Measurements from ENCODE around the gene NIP7. TPM values are rescaled to one million over a fixed set of nuclear protein-coding genes. Genes with fewer than 3 reads are reported as not detected.

Gene NIP7
- total and polyA plus RNA-seq, 2 of the 8 experiments (the other 6 are each of a cell fraction or from before 2014, with no cell fraction given), result 14.5 to 52.2 TPM

DNA sequence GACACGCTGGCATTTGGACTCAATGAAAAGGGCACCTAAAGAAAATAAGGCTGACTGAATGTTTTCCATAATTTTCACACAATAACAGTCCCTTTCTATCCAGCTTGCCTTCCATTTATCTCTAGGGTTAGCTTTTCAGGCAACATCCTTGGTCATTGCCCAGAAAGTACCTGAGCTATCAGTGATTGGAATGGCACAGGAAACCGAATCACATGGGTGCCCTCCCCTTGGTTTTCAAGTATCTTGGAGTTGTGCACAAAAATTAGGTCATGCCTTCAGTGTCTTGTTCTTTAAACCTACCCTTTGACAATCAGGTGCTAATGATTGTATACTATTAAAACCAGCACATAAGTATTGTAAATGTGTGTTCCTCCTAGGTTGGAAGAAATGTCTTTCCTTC lies 31.7 kb upstream of the NIP7 start:
- Histone ChIP-seq H3K79me1 (ENCODE audit: low read depth, low read length) (no peaks in the 10 kb centered on the region), H3K14ac (ENCODE audit: insufficient read length) (no peak overlapping the region), H3K56ac (replicated peaks; ENCODE audit: insufficient read length, low read depth, low read length) (no peak overlapping the region), H2BK5ac (ENCODE audit: low read depth, low read length) (no peak overlapping the region), H3K9me3 (ENCODE audit: insufficient read depth in 2 of 2, low read depth in 1 of 2, low read length in 1 of 2) (no peaks in the 10 kb centered on the region), H4K5ac (ENCODE audit: insufficient read length, low read depth, low read length) (no peak overlapping the region), H3K4ac (replicated peaks; ENCODE audit: insufficient read length, low read depth, low read length) (no peak overlapping the region), H4K8ac (ENCODE audit: extremely low read depth, insufficient read depth, low read length) (no peak overlapping the region), H4K91ac (replicated peaks; ENCODE audit: insufficient read length, low read length) (no peak overlapping the region), H3K23me2 (ENCODE audit: low read depth, low read length) (0 out of 2 replicates have a peak, but pooled peaks cover 3% of the 10 kb centered on the region), H3K27me3 (replicated peaks in 1 of 4; ENCODE audit: control insufficient read depth in 3 of 4, extremely low read depth in 1 of 4, insufficient read depth in 3 of 4, low read length in 3 of 4) (no peaks in the 10 kb centered on the region), H3K18ac (ENCODE audit: extremely low read depth, low read length) (no peak overlapping the region), H3K23ac (ENCODE audit: insufficient read length) (no peak overlapping the region), H3K4me1 (replicated peaks in 1 of 4; ENCODE audit: control insufficient read depth in 3 of 4, insufficient read depth in 4 of 4, low read length in 3 of 4) (peaks cover 0 to 4% (median 3%) of the 10 kb centered on the region in 4 experiments; a peak in 4 of 7 replicates), H3K4me3 (ENCODE audit: extremely low read depth in 1 of 4, insufficient read depth in 2 of 4, low read depth in 3 of 4, low read length in 4 of 4) (no peak overlapping the region), H2BK120ac (replicated peaks; ENCODE audit: low read depth, low read length) (no peak overlapping the region), H2BK12ac (ENCODE audit: low read depth, low read length) (no peak overlapping the region), H3K79me2 (ENCODE audit: control insufficient read depth in 1 of 2, insufficient read depth in 2 of 2, low read length in 2 of 2) (peaks cover 0 to 8% of the 10 kb centered on the region in 2 experiments; a peak in 1 of 4 replicates), H2BK15ac (ENCODE audit: low read length) (no peak overlapping the region), H3K4me2 (ENCODE audit: insufficient read depth in 1 of 2, low read depth in 2 of 2, low read length in 2 of 2) (no peak overlapping the region), H4K20me1 (replicated peaks in 1 of 2; ENCODE audit: control insufficient read depth in 1 of 2, insufficient read depth in 2 of 2, low read length in 2 of 2) (peaks cover 5 to 6% of the 10 kb centered on the region in 2 experiments), H2AK5ac (ENCODE audit: low read depth, low read length) (no peak overlapping the region), H3K27ac (ENCODE audit: low read depth, low read length) (no peak overlapping the region), H2BK20ac (ENCODE audit: low read length) (no peak overlapping the region), H2AFZ (ENCODE audit: low read length) (no peak overlapping the region), H3K36me3 (ENCODE audit: control insufficient read depth in 2 of 4, insufficient read depth in 4 of 4, low read length in 3 of 4) (no peaks in the 10 kb centered on the region; a peak in 1 of 8 replicates), H3K9ac (replicated peaks in 1 of 4; ENCODE audit: extremely low read depth in 1 of 4, low read depth in 3 of 4, low read length in 3 of 4) (no peak overlapping the region)
- ChIA-PET POLR2A (ENCODE audit: partially characterized antibody) (no interaction called here), CTCF (ENCODE audit: partially characterized antibody) (no interaction called here)
- DNase-seq (ENCODE audit: low read depth in 1 of 2, low spot score in 2 of 2) (no peak), FAIRE-seq (no peak)
- WGBS, 2 experiments (ENCODE audit: extremely low coverage in 1 of 2, insufficient coverage in 1 of 2, insufficient read length in 1 of 2, insufficient replicate concordance in 2 of 2, low coverage in 1 of 2, low lambda C conversion rate in 2 of 2, missing lambda C conversion rate in 1 of 2), result 77% methylated on average over 2 of the region's 2 CpGs; no CpG with 5 or more reads in 1 of the 2 experiments
- TF ChIP-seq BACH1 (IDR thresholded peaks at IDR 0.05; ENCODE audit: low read length) (no peak), SP1 (IDR thresholded peaks at IDR 0.05; ENCODE audit: low read depth, low read length) (no peak), SAP30 (IDR thresholded peaks at IDR 0.05; ENCODE audit: insufficient read depth, insufficient replicate concordance, low read length) (no peak), EGR1 (IDR thresholded peaks at IDR 0.05; ENCODE audit: borderline replicate concordance, low read depth, low read length) (no peak), CHD2 (IDR thresholded peaks at IDR 0.05; ENCODE audit: low read length) (no peak), SRF (IDR thresholded peaks at IDR 0.05; ENCODE audit: low read depth, low read length) (no peak), EZH2 (IDR thresholded peaks at IDR 0.05; ENCODE audit: low read depth, low read length, severe bottlenecking) (no peak), HDAC6 (IDR thresholded peaks at IDR 0.05; ENCODE audit: low read depth, low read length) (no peak), POLR2A (IDR thresholded peaks at IDR 0.05; ENCODE audit: control extremely low read depth in 1 of 2, low read depth in 2 of 2, low read length in 2 of 2) (no peak), YY1 (IDR thresholded peaks at IDR 0.05; ENCODE audit: low read depth, low read length) (no peak), CREB1 (IDR thresholded peaks at IDR 0.05) (no peak), CBX8 (IDR thresholded peaks at IDR 0.05; ENCODE audit: borderline replicate concordance, low read depth, low read length) (no peak), KDM4A (IDR thresholded peaks at IDR 0.05; ENCODE audit: low read depth, low read length, severe bottlenecking) (no peak), SIX5 (IDR thresholded peaks at IDR 0.05; ENCODE audit: low read depth, low read length) (no peak), NANOG (IDR thresholded peaks at IDR 0.05; ENCODE audit: insufficient read depth, low read depth, low read length, poor library complexity, severe bottlenecking) (no peak), SP2 (IDR thresholded peaks at IDR 0.05; ENCODE audit: low read length) (no peak)
